ENCODE results near the gene DOCK10. TPM values are rescaled to one million over a fixed set of nuclear protein-coding genes. Genes with fewer than 3 reads are reported as not detected.

The DOCK10 gene
- total and polyA plus RNA-seq, 10 of the 15 experiments (the other 5 are each of a cell fraction or from before 2014, with no cell fraction given) = 16.9 to 120 (median 85.5) TPM

DNA sequence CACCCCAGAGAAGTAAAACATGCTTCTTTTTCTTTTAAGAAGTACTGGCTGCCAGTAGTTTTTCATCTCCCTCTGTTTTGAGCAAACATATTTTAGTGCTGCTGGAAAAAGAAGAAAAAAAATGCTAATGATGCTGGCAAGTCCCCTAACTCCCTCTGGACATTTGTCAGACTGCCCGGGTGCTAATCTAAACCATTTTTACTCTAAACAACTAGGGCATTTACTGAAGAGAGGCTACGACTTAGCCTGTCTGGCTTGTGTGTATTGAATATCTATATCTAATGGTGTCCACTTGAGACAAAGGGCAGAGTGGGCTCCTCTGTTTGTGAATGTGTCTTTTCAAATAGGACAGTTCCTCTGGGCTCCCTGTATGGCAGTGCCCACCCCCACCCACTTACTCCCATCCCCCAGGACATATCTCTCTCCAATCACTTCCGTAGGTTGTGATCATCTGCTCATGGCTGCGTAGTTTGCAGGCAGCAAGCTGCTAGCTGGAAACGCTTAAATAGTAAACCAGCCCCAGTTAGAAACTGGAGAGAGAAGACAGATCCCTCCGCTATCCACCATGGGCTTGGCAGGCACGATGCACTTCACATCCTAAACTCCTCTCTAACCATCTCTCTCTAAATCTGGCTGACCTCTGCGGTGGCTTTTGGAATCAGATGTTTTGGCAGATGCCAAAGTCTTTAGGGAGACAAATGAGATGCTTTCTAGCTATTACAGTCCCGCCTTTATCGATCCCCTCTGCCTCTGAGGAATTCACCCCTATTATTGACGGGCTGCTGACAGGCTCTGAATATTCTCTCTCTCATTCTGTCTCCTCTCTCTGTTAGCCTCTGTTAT lies 58.3 kb downstream of the DOCK10 start:
- Histone ChIP-seq H3K9ac (ENCODE audit: control insufficient read depth, insufficient read depth, low read length) (peak overlapping the region; percentile 0), H3K36me3 (ENCODE audit: control insufficient read depth in 2 of 2, insufficient read depth in 2 of 2, low read length in 1 of 2) (peaks cover 0 to 7% of the 10 kb centered on the region in 2 experiments; a peak in 1 of 4 replicates), H3K4me2 (ENCODE audit: control insufficient read depth, insufficient read depth) (peak overlapping the region; percentile 77), H3K4me1 (ENCODE audit: control insufficient read depth, insufficient read depth, low read length) (peaks cover 21% of the 10 kb centered on the region), H3K27me3 (replicated peaks in 1 of 2; ENCODE audit: control insufficient read depth in 2 of 2, insufficient read depth in 2 of 2, low read length in 1 of 2) (no peaks in the 10 kb centered on the region), H3K9me3 (replicated peaks; ENCODE audit: control insufficient read depth, insufficient read depth, low read length) (no peaks in the 10 kb centered on the region; the same call in 2 of the 3 replicates), H3K4me3 (peak overlapping the region; percentile 9; the same call in 1 of the 2 replicates), H4K20me1 (ENCODE audit: control insufficient read depth, insufficient read depth) (no peaks in the 10 kb centered on the region), H2AFZ (ENCODE audit: control insufficient read depth, low read depth, low read length) (no peak overlapping the region), H3K27ac (ENCODE audit: control insufficient read depth, insufficient read depth) (peak overlapping the region; percentile 34), H3K79me2 (ENCODE audit: control insufficient read depth, insufficient read depth, low read length) (peaks cover 17% of the 10 kb centered on the region)
- BruUV-seq (replicated peaks) = no TSS peak
- in situ Hi-C loops (cut with MboI) = no loop called here
- no peak for FAIRE-seq
- RAD21 ChIA-PET (ENCODE audit: unreplicated experiment) = interaction anchor here (0.9 to 1.5 kb wide), 3 partner anchors 10 to 47 kb away, joined by 4 to 5 read pairs (median 4); no protein-coding TSS in a partner anchor
- intact Hi-C loops (cut with micrococcal nuclease; ENCODE audit: unreplicated experiment) = loop anchor here (2.0 kb wide), 1 partner anchor 39 kb away; no protein-coding TSS in a partner anchor
- CTCF ChIA-PET = interaction anchor here (0.6 to 1.6 kb wide), 5 partner anchors 18 to 169 kb away, joined by 3 to 10 read pairs (median 5); no protein-coding TSS in a partner anchor
- ATAC-seq = peak; percentile 37
- POLR2A ChIA-PET = interaction anchor here (0.6 to 2.0 kb wide), 5 partner anchors 10 to 59 kb away, joined by 3 to 6 read pairs (median 4); no protein-coding TSS in a partner anchor
- no peak for DNase-seq (ENCODE audit: low read depth, low spot score)
- TF ChIP-seq BACH1 (IDR thresholded peaks at IDR 0.05; ENCODE audit: borderline replicate concordance) (no peak), MLLT1 (IDR thresholded peaks at IDR 0.05) (peak; percentile 50; the same call in 1 of the 2 replicates)
- WGBS (ENCODE audit: insufficient coverage, insufficient replicate concordance, low lambda C conversion rate, missing lambda C conversion rate) = 79% methylated on average over 11 of the region's 11 CpGs
- SMC1A ChIA-PET (ENCODE audit: uncharacterized antibody, unreplicated experiment) = interaction anchor here (0.6 to 2.8 kb wide), 18 partner anchors 7 to 312 kb away, joined by 3 to 10 read pairs (median 5); no protein-coding TSS in a partner anchor
